MM.1S (cell line): ENCODE results near the gene TUFM.
"Not testable (repeated sequence)": the region's sequence is repeated elsewhere in the genome, so short reads cannot be mapped to it uniquely, and the experiment has no call there.

Source experiments
- DNase-seq: peaks from one replicate; pipeline ENCODE4 v3.0.0-alpha.2; 2015
- H2AFZ ChIP-seq: fragments of 300-600 bp; sonication (generic); 2 replicates; pipeline ENCODE4 v1.6.0; 2016; ENCODE audit warnings: antibody characterized with exemption, low read length
- H3F3A ChIP-seq: fragments of 300-600 bp; sonication (generic); 2 replicates; pipeline ENCODE4 v1.6.1; 2016; ENCODE audit warnings: mild to moderate bottlenecking, antibody characterized with exemption, low read length, moderate library complexity, mixed read lengths; ENCODE audit not compliant: insufficient read depth
- H3K27ac ChIP-seq: fragments of 300-600 bp; sonication (generic); 2 replicates; pipeline ENCODE4 v1.5.1; 2016; ENCODE audit warnings: mild to moderate bottlenecking, low read length
- H3K27me3 ChIP-seq: fragments of 300-600 bp; sonication (generic); replicated peaks from 2 replicates; pipeline ENCODE4 v1.6.0; 2016; ENCODE audit warnings: low read length; ENCODE audit not compliant: insufficient read depth
- H3K36me3 ChIP-seq: fragments of 300-600 bp; sonication (generic); replicated peaks from 2 replicates; pipeline ENCODE4 v1.6.1; 2016; ENCODE audit warnings: mild to moderate bottlenecking, low read length, mixed read lengths; ENCODE audit not compliant: insufficient read depth
- H3K4me1 ChIP-seq: fragments of 300-600 bp; sonication (generic); 2 replicates; pipeline ENCODE4 v1.6.1; 2016; ENCODE audit warnings: low read length, mixed read lengths
- H3K4me2 ChIP-seq: fragments of 300-600 bp; sonication (generic); 2 replicates; pipeline ENCODE4 v1.6.0; 2016; ENCODE audit warnings: low read depth, low read length
- H3K4me3 ChIP-seq: fragments of 300-600 bp; sonication (generic); 2 replicates; pipeline ENCODE4 v1.5.1; 2016; ENCODE audit warnings: low read length, mixed read lengths
- H3K79me2 ChIP-seq: fragments of 300-600 bp; sonication (generic); 2 replicates; pipeline ENCODE4 v1.6.1; 2016; ENCODE audit warnings: mixed run types, low read length, mixed read lengths
- H3K9ac ChIP-seq: fragments of 300-600 bp; sonication (generic); 2 replicates; pipeline ENCODE4 v1.6.1; 2016; ENCODE audit warnings: low read length, mixed read lengths
- H3K9me2 ChIP-seq: fragments of 300-600 bp; sonication (generic); replicated peaks from 2 replicates; pipeline ENCODE4 v1.6.1; 2016; ENCODE audit warnings: mild to moderate bottlenecking, low read length, mixed read lengths; ENCODE audit not compliant: insufficient read depth
- H3K9me3 ChIP-seq: fragments of 300-600 bp; sonication (generic); replicated peaks from 2 replicates; pipeline ENCODE4 v1.6.1; 2016; ENCODE audit warnings: mild to moderate bottlenecking, low read length, mixed read lengths; ENCODE audit not compliant: insufficient read depth
- H4K20me1 ChIP-seq: fragments of 300-600 bp; sonication (generic); 2 replicates; pipeline ENCODE4 v1.6.1; 2016; ENCODE audit warnings: mild to moderate bottlenecking, low read length, moderate library complexity, mixed read lengths; ENCODE audit not compliant: insufficient read depth
- EZH2 ChIP-seq: fragments of 300-600 bp; sonication (generic); optimal IDR thresholded peaks from 2 replicates; pipeline ENCODE3; 2017; ENCODE audit warnings: low read depth, mild to moderate bottlenecking, antibody characterized with exemption, low read length, mixed read lengths
- EZH2phosphoT487 ChIP-seq: fragments of 300-600 bp; sonication (generic); IDR thresholded peaks from 2 replicates; pipeline ENCODE4 v1.6.1; 2018; ENCODE audit warnings: antibody characterized with exemption, low read length
- TF ChIP-seq, protein P1 (sequence below): fragments of 300-600 bp; sonication (generic); IDR thresholded peaks from 2 replicates; pipeline ENCODE4 v1.5.1; 2016; ENCODE audit warnings: antibody characterized with exemption, low read length, mixed read lengths

Gene TUFM

DNA sequence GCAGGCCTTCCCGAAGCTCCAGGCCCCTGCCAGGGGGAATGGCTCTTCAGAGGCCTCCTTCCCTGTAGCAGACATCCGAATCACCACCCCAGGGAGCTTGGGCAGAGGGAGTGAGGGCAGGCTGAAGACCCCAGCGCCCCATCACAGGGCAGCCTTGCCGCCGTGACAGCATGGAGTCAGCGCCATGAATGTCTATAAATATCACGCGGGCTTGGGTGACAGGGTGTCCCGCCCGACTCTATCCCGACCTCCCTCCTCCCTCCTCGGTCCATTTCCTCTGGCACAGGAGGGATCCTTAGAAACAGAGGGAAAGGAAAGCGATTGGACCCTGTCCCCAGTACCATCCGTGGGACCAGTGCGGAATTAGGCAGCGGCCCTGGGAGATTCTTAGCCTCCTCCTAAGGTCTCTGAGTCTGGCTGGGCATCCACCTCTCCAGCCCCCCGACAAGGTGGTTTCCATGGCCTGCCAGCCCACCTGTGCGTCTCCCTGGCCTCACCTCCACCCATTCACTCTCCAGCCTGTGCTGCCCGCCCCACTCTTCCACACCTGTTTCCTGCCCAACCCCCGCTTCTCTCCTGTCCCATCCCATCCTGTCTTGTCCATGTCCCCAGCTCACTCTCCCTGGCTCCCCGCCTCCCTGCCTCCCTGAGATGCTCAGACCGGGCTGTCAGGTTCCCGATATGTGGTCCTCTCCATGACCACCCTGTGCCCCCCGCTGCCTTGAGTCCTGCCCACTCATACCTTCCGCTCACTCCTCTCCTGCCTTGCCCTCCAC lies 37.3 kb upstream of the TUFM start:
- Histone ChIP-seq H3K4me2 (no peak overlapping the region), H3K9me2 (no peaks in the 10 kb centered on the region), H3K9me3 (no peaks in the 10 kb centered on the region), H3K4me3 (no peak overlapping the region), H3K79me2 (no peaks in the 10 kb centered on the region), H3K36me3 (no peaks in the 10 kb centered on the region), H3F3A (no peaks in the 10 kb centered on the region), H4K20me1 (no peaks in the 10 kb centered on the region), H3K9ac (no peak overlapping the region), H3K4me1 (peaks cover 6% of the 10 kb centered on the region; the same call in 1 of the 2 replicates), H3K27me3 (no peaks in the 10 kb centered on the region), H2AFZ (no peak overlapping the region), H3K27ac (no peak overlapping the region)
- no peak for DNase-seq
- TF ChIP-seq EZH2 (no peak), EZH2phosphoT487 (no peak)
- TF ChIP-seq, protein P1, sequence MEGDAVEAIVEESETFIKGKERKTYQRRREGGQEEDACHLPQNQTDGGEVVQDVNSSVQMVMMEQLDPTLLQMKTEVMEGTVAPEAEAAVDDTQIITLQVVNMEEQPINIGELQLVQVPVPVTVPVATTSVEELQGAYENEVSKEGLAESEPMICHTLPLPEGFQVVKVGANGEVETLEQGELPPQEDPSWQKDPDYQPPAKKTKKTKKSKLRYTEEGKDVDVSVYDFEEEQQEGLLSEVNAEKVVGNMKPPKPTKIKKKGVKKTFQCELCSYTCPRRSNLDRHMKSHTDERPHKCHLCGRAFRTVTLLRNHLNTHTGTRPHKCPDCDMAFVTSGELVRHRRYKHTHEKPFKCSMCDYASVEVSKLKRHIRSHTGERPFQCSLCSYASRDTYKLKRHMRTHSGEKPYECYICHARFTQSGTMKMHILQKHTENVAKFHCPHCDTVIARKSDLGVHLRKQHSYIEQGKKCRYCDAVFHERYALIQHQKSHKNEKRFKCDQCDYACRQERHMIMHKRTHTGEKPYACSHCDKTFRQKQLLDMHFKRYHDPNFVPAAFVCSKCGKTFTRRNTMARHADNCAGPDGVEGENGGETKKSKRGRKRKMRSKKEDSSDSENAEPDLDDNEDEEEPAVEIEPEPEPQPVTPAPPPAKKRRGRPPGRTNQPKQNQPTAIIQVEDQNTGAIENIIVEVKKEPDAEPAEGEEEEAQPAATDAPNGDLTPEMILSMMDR: no peak

DNA sequence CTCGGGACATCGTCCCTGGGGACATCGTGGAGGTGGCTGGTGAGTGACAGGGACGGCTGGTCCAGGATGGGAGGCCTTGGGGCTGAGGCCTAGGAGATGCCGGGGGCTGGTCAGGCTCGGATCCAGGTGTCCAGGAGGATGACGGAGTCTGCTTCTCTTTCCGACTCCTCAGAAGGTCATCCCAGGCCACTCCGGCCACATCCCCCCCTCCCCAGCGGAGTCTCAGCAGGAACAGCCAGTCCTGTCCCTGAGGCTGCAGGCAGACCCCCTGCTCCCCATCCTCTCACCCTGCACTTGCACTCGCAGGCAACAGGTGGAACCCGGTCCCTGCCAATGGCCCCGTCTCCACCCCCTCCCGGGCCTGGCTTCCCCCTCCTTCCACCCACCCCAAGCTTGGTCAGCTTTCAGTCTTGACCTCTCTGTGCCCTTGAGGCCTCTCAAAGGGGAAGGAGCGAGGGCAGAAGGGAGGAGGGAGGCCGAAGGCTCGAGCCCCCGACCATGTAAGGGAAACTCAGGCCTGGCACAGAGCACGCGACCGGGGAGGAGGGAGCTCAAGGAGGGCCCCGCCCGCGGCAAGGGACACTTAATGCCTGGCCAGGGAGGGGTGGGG lies 36.5 kb upstream of the TUFM start:
- Histone ChIP-seq H4K20me1 (no peaks in the 10 kb centered on the region), H3K9me2 (no peaks in the 10 kb centered on the region), H2AFZ (no peak overlapping the region), H3K9ac (no peak overlapping the region), H3K27me3 (no peaks in the 10 kb centered on the region), H3K4me1 (peaks cover 6% of the 10 kb centered on the region; the same call in 1 of the 2 replicates), H3K4me3 (no peak overlapping the region), H3K36me3 (no peaks in the 10 kb centered on the region), H3K79me2 (no peaks in the 10 kb centered on the region), H3K4me2 (no peak overlapping the region), H3F3A (no peaks in the 10 kb centered on the region), H3K27ac (no peak overlapping the region), H3K9me3 (no peaks in the 10 kb centered on the region)
- TF ChIP-seq EZH2phosphoT487 (no peak), EZH2 (no peak)
- TF ChIP-seq, protein P1: no peak
- DNase-seq: no peak

DNA sequence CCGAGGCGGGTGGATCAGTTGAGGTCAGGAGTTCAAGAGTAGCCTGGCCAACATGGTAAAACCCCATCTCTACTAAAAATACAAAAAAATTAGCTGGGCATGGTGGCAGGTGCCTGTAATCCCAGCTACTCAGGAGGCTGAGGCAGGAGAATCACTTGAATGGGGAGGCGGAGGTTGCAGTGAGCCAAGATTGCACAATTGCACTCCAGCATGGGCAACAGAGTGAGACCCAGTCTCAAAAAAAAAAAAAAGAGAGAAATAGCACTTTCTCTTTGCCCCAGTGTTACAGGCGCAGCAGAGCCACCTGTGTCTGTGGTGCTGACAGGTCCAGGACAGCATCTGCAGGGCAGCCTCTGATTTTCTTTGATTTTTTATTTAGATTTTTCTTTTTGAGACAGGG lies 35.4 kb upstream of the TUFM start:
- not testable (repeated sequence) for H4K20me1 ChIP-seq, H2AFZ ChIP-seq, H3K9me3 ChIP-seq, H3K79me2 ChIP-seq, H3K36me3 ChIP-seq, H3K4me1 ChIP-seq, H3K9me2 ChIP-seq, H3F3A ChIP-seq, H3K27me3 ChIP-seq, DNase-seq, H3K9ac ChIP-seq, H3K27ac ChIP-seq, H3K4me3 ChIP-seq, H3K4me2 ChIP-seq

DNA sequence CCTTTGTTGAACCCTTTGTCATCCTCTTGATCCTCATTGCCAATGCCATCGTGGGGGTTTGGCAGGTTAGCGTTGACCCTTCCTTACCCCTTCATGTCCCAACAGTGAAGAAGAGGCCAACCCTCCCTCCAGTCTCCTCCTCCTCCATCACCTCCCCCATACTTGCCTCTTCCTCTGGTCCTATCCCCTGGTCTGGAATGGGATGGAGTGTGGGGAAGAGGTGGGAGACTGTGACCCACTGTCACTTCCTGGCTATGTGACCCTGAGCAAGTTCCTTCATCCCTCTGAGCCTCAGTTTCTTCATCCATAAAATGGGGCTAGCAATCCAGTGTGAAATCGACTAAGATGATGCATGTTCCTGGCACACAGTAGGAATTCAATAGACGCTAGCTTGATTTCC lies 34.8 kb upstream of the TUFM start:
- Histone ChIP-seq H3F3A (no peaks in the 10 kb centered on the region), H3K9me3 (no peaks in the 10 kb centered on the region), H3K4me3 (no peak overlapping the region), H4K20me1 (no peaks in the 10 kb centered on the region), H3K27ac (no peak overlapping the region), H3K9ac (no peak overlapping the region), H3K4me1 (peaks cover 6% of the 10 kb centered on the region; the same call in 1 of the 2 replicates), H2AFZ (no peak overlapping the region), H3K79me2 (no peaks in the 10 kb centered on the region), H3K36me3 (no peaks in the 10 kb centered on the region), H3K4me2 (no peak overlapping the region), H3K27me3 (no peaks in the 10 kb centered on the region), H3K9me2 (no peaks in the 10 kb centered on the region)
- no peak for DNase-seq
- TF ChIP-seq EZH2phosphoT487 (no peak), EZH2 (no peak)
- TF ChIP-seq, protein P1: no peak
